ENCODE data around the gene SMAD2. TPM values are rescaled to one million over a fixed set of nuclear protein-coding genes. Genes with fewer than 3 reads are reported as not detected.
"Not testable (repeated sequence)": the region's sequence is repeated elsewhere in the genome, so short reads cannot be mapped to it uniquely, and the experiment has no call there.

Gene SMAD2
- total RNA-seq, 1 experiment from 2014 or later: 124 TPM

- TF ChIP-seq, protein P1, sequence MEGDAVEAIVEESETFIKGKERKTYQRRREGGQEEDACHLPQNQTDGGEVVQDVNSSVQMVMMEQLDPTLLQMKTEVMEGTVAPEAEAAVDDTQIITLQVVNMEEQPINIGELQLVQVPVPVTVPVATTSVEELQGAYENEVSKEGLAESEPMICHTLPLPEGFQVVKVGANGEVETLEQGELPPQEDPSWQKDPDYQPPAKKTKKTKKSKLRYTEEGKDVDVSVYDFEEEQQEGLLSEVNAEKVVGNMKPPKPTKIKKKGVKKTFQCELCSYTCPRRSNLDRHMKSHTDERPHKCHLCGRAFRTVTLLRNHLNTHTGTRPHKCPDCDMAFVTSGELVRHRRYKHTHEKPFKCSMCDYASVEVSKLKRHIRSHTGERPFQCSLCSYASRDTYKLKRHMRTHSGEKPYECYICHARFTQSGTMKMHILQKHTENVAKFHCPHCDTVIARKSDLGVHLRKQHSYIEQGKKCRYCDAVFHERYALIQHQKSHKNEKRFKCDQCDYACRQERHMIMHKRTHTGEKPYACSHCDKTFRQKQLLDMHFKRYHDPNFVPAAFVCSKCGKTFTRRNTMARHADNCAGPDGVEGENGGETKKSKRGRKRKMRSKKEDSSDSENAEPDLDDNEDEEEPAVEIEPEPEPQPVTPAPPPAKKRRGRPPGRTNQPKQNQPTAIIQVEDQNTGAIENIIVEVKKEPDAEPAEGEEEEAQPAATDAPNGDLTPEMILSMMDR (conservative IDR thresholded peaks at IDR 0.05; ENCODE audit: low read depth, low read length): no peak
- no peak for TF ChIP-seq EZH2 (IDR thresholded peaks at IDR 0.05; ENCODE audit: borderline replicate concordance, low read depth, low read length, poor library complexity, severe bottlenecking)
- H3K27me3 ChIP-seq (replicated peaks; ENCODE audit: insufficient read depth, low read depth, low read length, poor library complexity): no peaks in the 10 kb centered on the region
- H3K4me3 ChIP-seq (ENCODE audit: low read depth, low read length, poor library complexity, severe bottlenecking): no peak overlapping the region
- POLR2A ChIA-PET (ENCODE audit: low non-redundant PET): no interaction called here
- no TSS peak for BruUV-seq (replicated peaks)
- intact Hi-C loops (cut with micrococcal nuclease; ENCODE audit: unreplicated experiment): no loop called here
- H3K36me3 ChIP-seq (ENCODE audit: insufficient read depth, low read length, poor library complexity, severe bottlenecking): no peaks in the 10 kb centered on the region
- CTCF ChIA-PET: no interaction called here
- no peak for DNase-seq (ENCODE audit: low spot score)
- no peaks in the 10 kb centered on the region for H3K4me1 ChIP-seq (ENCODE audit: insufficient read depth, low read length, poor library complexity, severe bottlenecking)
- no peaks in the 10 kb centered on the region for H3K9me3 ChIP-seq (ENCODE audit: low read depth, low read length, poor library complexity, severe bottlenecking)
- no peak overlapping the region for H3K27ac ChIP-seq (ENCODE audit: low read depth, low read length, poor library complexity, severe bottlenecking)
Observed at GRCh38 chr18:47968006-47968676, 37.7 kb upstream of the SMAD2 start.

DNA sequence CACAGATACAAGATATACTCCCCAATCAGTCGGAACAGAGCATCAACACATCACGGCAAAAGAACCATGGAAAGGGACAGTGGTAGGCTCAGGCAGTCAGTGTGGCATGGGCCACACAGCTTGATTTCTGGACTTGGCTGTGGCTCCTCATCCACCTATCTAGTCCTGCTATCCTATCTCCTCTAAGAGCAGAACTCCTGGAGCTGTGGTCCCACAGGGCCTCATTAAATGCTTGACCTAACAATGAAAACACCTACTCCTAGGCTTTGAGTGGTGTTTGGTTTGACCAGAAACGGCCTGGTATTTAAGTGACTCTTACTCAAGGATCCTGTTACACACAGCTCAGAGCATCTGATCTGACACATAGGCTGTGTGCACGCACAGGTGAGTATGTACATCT lies 33.6 kb upstream of the SMAD2 start:
- no peaks in the 10 kb centered on the region for H3K36me3 ChIP-seq (ENCODE audit: insufficient read depth, low read length, poor library complexity, severe bottlenecking)
- ChIA-PET CTCF (no interaction called here), POLR2A (ENCODE audit: low non-redundant PET) (no interaction called here)
- DNase-seq (ENCODE audit: low spot score): no peak
- H3K27ac ChIP-seq (ENCODE audit: low read depth, low read length, poor library complexity, severe bottlenecking): no peak overlapping the region
- H3K27me3 ChIP-seq (replicated peaks; ENCODE audit: insufficient read depth, low read depth, low read length, poor library complexity): no peaks in the 10 kb centered on the region
- no peaks in the 10 kb centered on the region for H3K4me1 ChIP-seq (ENCODE audit: insufficient read depth, low read length, poor library complexity, severe bottlenecking)
- H3K4me3 ChIP-seq (ENCODE audit: low read depth, low read length, poor library complexity, severe bottlenecking): no peak overlapping the region
- BruUV-seq (replicated peaks): no TSS peak
- intact Hi-C loops (cut with micrococcal nuclease; ENCODE audit: unreplicated experiment): no loop called here
- peaks cover 6% of the 10 kb centered on the region for H3K9me3 ChIP-seq (ENCODE audit: low read depth, low read length, poor library complexity, severe bottlenecking)
- TF ChIP-seq, protein P1 (conservative IDR thresholded peaks at IDR 0.05; ENCODE audit: low read depth, low read length): no peak
- no peak for TF ChIP-seq EZH2 (IDR thresholded peaks at IDR 0.05; ENCODE audit: borderline replicate concordance, low read depth, low read length, poor library complexity, severe bottlenecking)

DNA sequence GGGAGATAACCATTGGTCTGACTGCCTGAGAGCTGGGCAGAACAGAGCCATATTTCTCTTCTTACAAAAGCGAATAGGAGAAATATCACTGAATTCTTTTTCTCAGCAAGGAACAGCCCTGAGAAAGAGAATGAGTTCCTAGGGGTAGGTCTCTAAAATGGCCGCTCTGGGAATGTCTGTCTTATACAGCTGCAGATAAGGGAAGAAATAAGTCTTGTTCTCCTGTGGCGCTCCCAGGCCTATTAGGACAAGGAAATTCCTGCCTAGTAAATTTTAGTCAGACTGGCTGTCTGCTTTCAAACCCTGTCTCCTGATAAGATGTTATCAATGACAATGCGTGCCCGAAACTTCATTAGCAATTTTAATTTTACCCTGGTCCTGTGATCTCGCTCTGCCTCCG lies 30.5 kb upstream of the SMAD2 start:
- H3K4me3 ChIP-seq (ENCODE audit: low read depth, low read length, poor library complexity, severe bottlenecking); POLR2A ChIA-PET (ENCODE audit: low non-redundant PET); H3K27me3 ChIP-seq (replicated peaks; ENCODE audit: insufficient read depth, low read depth, low read length, poor library complexity); H3K9me3 ChIP-seq (ENCODE audit: low read depth, low read length, poor library complexity, severe bottlenecking); CTCF ChIA-PET; BruUV-seq (replicated peaks); H3K27ac ChIP-seq (ENCODE audit: low read depth, low read length, poor library complexity, severe bottlenecking); DNase-seq (ENCODE audit: low spot score); H3K36me3 ChIP-seq (ENCODE audit: insufficient read depth, low read length, poor library complexity, severe bottlenecking); intact Hi-C loops (cut with micrococcal nuclease; ENCODE audit: unreplicated experiment); H3K4me1 ChIP-seq (ENCODE audit: insufficient read depth, low read length, poor library complexity, severe bottlenecking): not testable (repeated sequence)

GRCh38 chr18:47953471-47953931 lies 23.0 kb upstream of the SMAD2 start:
- no peaks in the 10 kb centered on the region for H3K9me3 ChIP-seq (ENCODE audit: low read depth, low read length, poor library complexity, severe bottlenecking)
- TF ChIP-seq, protein P1 (conservative IDR thresholded peaks at IDR 0.05; ENCODE audit: low read depth, low read length): no peak
- no peak for TF ChIP-seq EZH2 (IDR thresholded peaks at IDR 0.05; ENCODE audit: borderline replicate concordance, low read depth, low read length, poor library complexity, severe bottlenecking)
- CTCF ChIA-PET: no interaction called here
- no peak overlapping the region for H3K4me3 ChIP-seq (ENCODE audit: low read depth, low read length, poor library complexity, severe bottlenecking)
- peaks cover 10% of the 10 kb centered on the region for H3K4me1 ChIP-seq (ENCODE audit: insufficient read depth, low read length, poor library complexity, severe bottlenecking)
- DNase-seq (ENCODE audit: low spot score): peak; percentile 82
- no peak overlapping the region for H3K27ac ChIP-seq (ENCODE audit: low read depth, low read length, poor library complexity, severe bottlenecking)
- no peaks in the 10 kb centered on the region for H3K27me3 ChIP-seq (replicated peaks; ENCODE audit: insufficient read depth, low read depth, low read length, poor library complexity)
- POLR2A ChIA-PET (ENCODE audit: low non-redundant PET): no interaction called here
- intact Hi-C loops (cut with micrococcal nuclease; ENCODE audit: unreplicated experiment): no loop called here
- no TSS peak for BruUV-seq (replicated peaks)
- no peaks in the 10 kb centered on the region for H3K36me3 ChIP-seq (ENCODE audit: insufficient read depth, low read length, poor library complexity, severe bottlenecking)

Data from A673 (cell line).